ENCODE results near the gene PRRC1. TPM values are rescaled to one million over a fixed set of nuclear protein-coding genes. Genes with fewer than 3 reads are reported as not detected.

The PRRC1 gene
- total RNA-seq, 1 experiment from 2014 or later = 47.1 TPM

DNA sequence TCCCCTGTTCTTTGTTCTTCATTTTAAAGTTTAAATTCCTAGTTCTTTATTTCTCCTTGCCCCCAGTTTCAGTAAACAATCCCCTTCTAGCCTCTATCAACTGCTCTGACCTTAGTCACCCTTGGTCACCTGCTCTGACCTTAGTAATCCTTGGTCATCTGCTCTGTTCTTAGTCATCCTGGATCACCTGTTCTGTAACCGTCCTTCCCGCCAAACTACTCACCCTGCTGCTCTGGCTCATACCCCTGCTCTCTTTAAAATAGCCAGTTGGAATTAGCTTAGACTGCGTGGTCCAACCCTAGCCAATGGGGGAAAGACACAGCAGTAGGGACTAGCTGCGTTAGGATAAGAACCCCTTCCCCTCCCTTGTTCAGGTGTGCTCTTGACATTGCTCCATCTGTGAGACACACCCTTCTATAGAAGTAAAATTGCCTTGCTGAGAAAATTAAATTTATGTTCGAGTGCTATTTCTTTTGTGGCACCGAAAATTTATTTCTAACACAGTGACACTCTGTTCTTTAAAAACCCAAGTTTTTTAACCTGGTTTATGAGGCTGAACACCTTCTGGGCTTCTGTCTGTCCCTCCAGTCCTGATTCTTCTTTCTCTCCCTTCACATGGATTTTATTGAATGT is 3.8 kb downstream of the PRRC1 start:
- H3K36me3 ChIP-seq (ENCODE audit: insufficient read depth, low read length, poor library complexity, severe bottlenecking) = peaks cover 50% of the 10 kb centered on the region
- POLR2A ChIA-PET (ENCODE audit: low non-redundant PET) = no interaction called here

DNA sequence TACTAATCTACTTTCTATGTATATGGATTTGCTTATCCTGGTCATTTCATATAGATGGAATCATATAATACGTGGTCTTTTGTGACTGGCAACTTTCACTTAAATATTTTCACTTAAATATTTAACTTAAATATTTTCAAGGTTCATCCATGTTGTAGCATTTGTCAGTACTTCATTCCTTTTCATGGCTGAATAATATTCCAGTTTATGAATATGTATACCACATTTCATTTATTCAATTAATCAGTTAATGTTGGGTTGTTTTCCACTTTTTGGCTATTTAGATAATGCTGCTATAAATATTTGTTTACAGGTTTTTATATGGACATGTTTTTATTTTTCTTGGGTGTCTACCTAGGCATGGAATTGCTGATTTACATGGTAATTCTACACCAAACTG is 7.7 kb downstream of the PRRC1 start:
- Histone ChIP-seq H3K4me1 (ENCODE audit: insufficient read depth, low read length, poor library complexity, severe bottlenecking) (no peaks in the 10 kb centered on the region), H3K36me3 (ENCODE audit: insufficient read depth, low read length, poor library complexity, severe bottlenecking) (peaks cover 68% of the 10 kb centered on the region), H3K9me3 (ENCODE audit: low read depth, low read length, poor library complexity, severe bottlenecking) (peaks cover 15% of the 10 kb centered on the region), H3K4me3 (ENCODE audit: low read depth, low read length, poor library complexity, severe bottlenecking) (no peak overlapping the region), H3K27me3 (replicated peaks; ENCODE audit: insufficient read depth, low read depth, low read length, poor library complexity) (no peaks in the 10 kb centered on the region), H3K27ac (ENCODE audit: low read depth, low read length, poor library complexity, severe bottlenecking) (no peak overlapping the region)
- TF ChIP-seq, protein P1, sequence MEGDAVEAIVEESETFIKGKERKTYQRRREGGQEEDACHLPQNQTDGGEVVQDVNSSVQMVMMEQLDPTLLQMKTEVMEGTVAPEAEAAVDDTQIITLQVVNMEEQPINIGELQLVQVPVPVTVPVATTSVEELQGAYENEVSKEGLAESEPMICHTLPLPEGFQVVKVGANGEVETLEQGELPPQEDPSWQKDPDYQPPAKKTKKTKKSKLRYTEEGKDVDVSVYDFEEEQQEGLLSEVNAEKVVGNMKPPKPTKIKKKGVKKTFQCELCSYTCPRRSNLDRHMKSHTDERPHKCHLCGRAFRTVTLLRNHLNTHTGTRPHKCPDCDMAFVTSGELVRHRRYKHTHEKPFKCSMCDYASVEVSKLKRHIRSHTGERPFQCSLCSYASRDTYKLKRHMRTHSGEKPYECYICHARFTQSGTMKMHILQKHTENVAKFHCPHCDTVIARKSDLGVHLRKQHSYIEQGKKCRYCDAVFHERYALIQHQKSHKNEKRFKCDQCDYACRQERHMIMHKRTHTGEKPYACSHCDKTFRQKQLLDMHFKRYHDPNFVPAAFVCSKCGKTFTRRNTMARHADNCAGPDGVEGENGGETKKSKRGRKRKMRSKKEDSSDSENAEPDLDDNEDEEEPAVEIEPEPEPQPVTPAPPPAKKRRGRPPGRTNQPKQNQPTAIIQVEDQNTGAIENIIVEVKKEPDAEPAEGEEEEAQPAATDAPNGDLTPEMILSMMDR (conservative IDR thresholded peaks at IDR 0.05; ENCODE audit: low read depth, low read length) = no peak
- TF ChIP-seq EZH2 (IDR thresholded peaks at IDR 0.05; ENCODE audit: borderline replicate concordance, low read depth, low read length, poor library complexity, severe bottlenecking) = no peak
- ChIA-PET POLR2A (ENCODE audit: low non-redundant PET) (no interaction called here), CTCF (no interaction called here)
- intact Hi-C loops (cut with micrococcal nuclease; ENCODE audit: unreplicated experiment) = no loop called here
- DNase-seq (ENCODE audit: low spot score) = no peak
- no TSS peak for BruUV-seq (replicated peaks)

More for the DNA sequence above, 3.8 kb downstream of the PRRC1 start:
- H3K9me3 ChIP-seq (ENCODE audit: low read depth, low read length, poor library complexity, severe bottlenecking) = peaks cover 15% of the 10 kb centered on the region
- no peaks in the 10 kb centered on the region for H3K27me3 ChIP-seq (replicated peaks; ENCODE audit: insufficient read depth, low read depth, low read length, poor library complexity)
- intact Hi-C loops (cut with micrococcal nuclease; ENCODE audit: unreplicated experiment) = no loop called here
- BruUV-seq (replicated peaks) = no TSS peak
- H3K27ac ChIP-seq (ENCODE audit: low read depth, low read length, poor library complexity, severe bottlenecking) = no peak overlapping the region
- DNase-seq (ENCODE audit: low spot score) = no peak
- no peak overlapping the region for H3K4me3 ChIP-seq (ENCODE audit: low read depth, low read length, poor library complexity, severe bottlenecking)
- H3K4me1 ChIP-seq (ENCODE audit: insufficient read depth, low read length, poor library complexity, severe bottlenecking) = peaks cover 3% of the 10 kb centered on the region
- TF ChIP-seq EZH2 (IDR thresholded peaks at IDR 0.05; ENCODE audit: borderline replicate concordance, low read depth, low read length, poor library complexity, severe bottlenecking) = no peak
- TF ChIP-seq, protein P1 (conservative IDR thresholded peaks at IDR 0.05; ENCODE audit: low read depth, low read length) = no peak
- CTCF ChIA-PET = no interaction called here

DNA sequence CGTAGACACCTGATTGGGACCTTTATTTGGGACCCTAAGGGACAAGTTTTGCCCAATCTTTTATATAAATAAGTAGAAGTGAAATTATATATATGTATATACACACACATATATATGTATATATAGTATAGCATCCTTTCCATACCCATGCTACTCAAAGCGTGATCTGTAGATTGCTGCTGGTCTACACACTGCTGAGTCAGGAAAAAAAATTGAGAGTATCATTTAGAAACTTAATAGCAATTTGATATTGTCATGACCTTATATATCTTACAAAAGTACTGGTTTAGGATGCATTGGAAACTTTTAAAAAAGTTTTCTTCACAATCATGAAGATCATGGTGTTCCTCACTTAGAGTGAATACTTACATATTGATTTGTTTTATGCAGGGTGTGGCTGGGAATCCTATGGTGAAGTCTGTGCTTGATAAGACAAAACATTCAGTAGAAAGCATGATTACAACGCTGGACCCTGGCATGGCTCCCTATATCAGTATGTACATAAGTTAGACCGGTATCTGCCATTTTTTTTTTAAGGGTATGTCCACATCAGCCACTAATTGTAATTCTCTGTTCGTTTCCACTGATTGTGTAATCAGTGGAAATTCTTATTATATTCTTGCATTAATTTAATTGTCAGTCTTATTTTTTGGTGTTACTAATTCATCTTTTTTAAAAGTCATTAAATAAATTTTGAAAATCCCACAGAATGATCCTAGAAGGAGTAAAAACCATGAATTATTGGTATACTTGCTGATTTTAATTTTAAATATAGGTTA is 12.7 kb downstream of the PRRC1 start:
- TF ChIP-seq, protein P1 (conservative IDR thresholded peaks at IDR 0.05; ENCODE audit: low read depth, low read length) = no peak
- TF ChIP-seq EZH2 (IDR thresholded peaks at IDR 0.05; ENCODE audit: borderline replicate concordance, low read depth, low read length, poor library complexity, severe bottlenecking) = no peak
- no peaks in the 10 kb centered on the region for H3K27me3 ChIP-seq (replicated peaks; ENCODE audit: insufficient read depth, low read depth, low read length, poor library complexity)
- no peaks in the 10 kb centered on the region for H3K4me1 ChIP-seq (ENCODE audit: insufficient read depth, low read length, poor library complexity, severe bottlenecking)
- CTCF ChIA-PET = no interaction called here
- no TSS peak for BruUV-seq (replicated peaks)
- peaks cover 80% of the 10 kb centered on the region for H3K36me3 ChIP-seq (ENCODE audit: insufficient read depth, low read length, poor library complexity, severe bottlenecking)
- POLR2A ChIA-PET (ENCODE audit: low non-redundant PET) = no interaction called here
- intact Hi-C loops (cut with micrococcal nuclease; ENCODE audit: unreplicated experiment) = no loop called here
- H3K27ac ChIP-seq (ENCODE audit: low read depth, low read length, poor library complexity, severe bottlenecking) = no peak overlapping the region
- H3K4me3 ChIP-seq (ENCODE audit: low read depth, low read length, poor library complexity, severe bottlenecking) = no peak overlapping the region
- H3K9me3 ChIP-seq (ENCODE audit: low read depth, low read length, poor library complexity, severe bottlenecking) = no peaks in the 10 kb centered on the region
- DNase-seq (ENCODE audit: low spot score) = no peak

Data from A673 (cell line).